ENCODE data around the gene C6orf132.
"Not testable (repeated sequence)": the region's sequence is repeated elsewhere in the genome, so short reads cannot be mapped to it uniquely, and the experiment has no call there.

The C6orf132 gene

DNA sequence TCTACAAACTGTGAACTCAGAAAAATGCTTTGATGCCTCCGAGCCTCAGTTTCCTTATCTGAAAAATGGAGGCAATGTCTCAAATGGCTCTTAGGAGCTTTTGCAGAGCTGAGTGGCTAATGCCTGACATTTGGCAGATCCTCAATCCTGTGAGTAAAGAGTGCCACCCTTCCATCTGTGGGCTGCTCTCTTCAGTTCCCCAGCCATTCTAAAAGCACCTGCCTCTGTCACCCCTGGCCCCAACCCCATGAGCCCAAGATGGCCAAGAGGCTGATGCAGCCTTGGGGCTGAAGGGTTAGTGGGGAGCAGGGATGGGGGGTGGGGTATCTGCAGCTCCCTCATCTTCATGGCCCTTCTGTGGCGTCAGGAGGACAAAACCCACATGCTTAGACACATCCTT lies 16.2 kb upstream of the C6orf132 start:
- no peak for DNase-seq

DNA sequence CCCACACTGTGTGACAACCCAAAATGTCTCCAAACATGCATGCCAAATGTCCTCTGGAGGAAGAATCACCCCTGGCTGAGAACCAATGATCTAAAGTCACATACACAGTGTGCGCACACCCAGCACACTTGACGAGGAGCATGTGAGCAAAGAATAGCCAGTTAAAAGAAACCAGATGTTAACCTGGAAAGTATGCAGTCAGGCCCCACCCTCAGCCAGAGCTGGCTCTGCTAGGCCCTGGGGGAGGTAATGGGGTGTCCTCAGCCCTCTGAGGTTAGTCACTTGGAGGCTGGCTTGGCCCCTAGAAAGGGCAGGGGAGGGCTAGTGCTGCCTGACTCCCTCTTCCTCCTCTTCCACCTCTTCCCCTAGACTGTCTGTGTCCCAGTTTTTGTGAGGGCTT lies 15.6 kb upstream of the C6orf132 start:
- DNase-seq: no peak

DNA sequence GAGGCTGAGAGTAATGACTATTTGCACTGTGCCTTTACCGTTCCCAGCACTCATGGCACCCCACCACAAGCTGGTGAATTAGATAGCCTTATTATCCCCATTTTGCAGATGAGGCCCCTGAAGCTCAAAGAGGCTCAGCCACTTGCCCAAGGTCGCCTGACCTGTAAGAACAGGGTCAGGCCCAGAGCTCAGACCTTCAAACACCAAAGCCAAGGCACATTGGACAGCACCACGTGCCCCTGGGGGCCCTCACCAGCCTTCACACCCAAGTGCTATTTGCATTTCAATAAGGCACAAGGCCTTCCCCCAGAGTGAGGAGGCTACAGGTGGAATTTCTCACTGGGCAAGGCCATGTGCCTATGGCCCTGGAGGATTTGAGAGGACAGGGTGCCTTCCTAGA lies 14.2 kb upstream of the C6orf132 start:
- no peak for DNase-seq

GRCh38 chr6:42155293-42155692 lies 12.9 kb upstream of the C6orf132 start:
- DNase-seq: no peak

- no peak for DNase-seq
Observed at GRCh38 chr6:42154461-42155209, 12.2 kb upstream of the C6orf132 start.

GRCh38 chr6:42153921-42154320 lies 11.5 kb upstream of the C6orf132 start:
- DNase-seq: no peak

GRCh38 chr6:42152528-42153213 lies 10.3 kb upstream of the C6orf132 start:
- DNase-seq: not testable (repeated sequence)

- no peak for DNase-seq
Observed at GRCh38 chr6:42152024-42152423, 9.6 kb upstream of the C6orf132 start.

GRCh38 chr6:42150254-42150653 lies 7.8 kb upstream of the C6orf132 start:
- no peak for DNase-seq

- no peak for DNase-seq
Observed at GRCh38 chr6:42148058-42148457, 5.6 kb upstream of the C6orf132 start.

- no peak for DNase-seq
Observed at GRCh38 chr6:42147138-42147562, 4.7 kb upstream of the C6orf132 start.

DNA sequence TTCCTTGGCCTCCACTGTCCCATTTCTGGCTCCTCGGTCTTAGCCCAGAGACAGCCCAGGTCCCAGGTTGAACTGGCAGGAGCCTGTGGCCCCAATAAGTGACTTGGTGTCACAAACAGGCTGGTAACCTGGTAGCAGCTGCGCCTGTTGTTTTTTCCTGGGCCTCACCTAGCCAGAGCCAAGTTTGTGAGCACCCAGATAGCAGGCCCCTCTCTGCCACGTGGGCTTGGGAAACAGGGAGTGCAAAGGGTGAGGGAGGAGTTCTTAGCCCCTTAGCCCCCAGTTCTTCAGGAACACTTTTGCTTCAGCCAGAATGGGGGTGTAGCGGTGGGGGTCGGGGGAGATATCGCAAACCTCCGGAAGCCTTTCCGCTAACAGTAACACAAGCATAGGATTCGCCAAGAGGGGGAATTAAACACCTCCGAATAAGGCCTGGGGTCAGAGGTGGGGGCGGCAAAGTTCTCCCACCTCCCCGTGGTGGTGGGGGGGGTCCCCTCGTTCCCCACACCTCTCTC lies 760 bp downstream of the C6orf132 start:
- DNase-seq: no peak

DNA sequence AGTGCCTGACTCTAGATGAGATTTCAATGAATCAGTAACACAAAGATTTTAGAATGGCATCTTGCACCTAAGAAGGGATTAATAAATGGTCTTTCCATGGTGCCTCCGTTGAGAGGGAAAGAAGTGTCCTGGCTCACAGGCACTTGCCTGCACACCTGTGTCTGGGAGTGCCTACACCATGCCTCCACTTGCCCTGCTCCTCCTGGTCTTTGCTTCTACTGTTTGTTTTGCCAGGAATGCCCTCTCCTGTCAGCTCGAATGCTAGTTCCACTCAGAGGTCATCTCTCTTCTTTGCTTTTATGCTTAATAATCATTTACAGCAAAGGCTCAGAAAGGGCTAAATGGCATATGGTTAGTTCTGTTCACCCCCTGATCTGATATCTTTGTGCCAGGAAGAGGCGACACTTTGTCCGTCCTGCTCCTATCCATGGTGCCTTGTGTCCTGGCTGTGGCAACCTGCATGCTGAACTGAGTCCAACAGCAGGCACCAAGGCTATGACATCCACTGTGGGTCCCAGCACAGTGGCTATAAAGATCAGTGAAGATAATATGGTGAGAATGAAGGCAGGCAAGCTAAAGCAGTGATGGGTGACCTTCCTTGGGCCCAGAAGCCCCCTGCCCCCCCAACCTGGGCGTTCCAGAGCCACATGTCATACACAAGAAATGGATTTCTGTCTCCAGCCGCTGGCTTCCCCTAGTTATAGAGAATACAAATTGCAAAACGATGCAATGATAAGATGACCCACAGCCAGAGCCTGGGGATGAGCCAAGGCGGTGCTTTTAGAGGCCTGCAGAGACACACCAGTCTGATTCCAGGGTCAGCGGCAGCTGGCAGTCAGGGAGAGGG lies 1.4 kb downstream of the C6orf132 start:
- no peak for DNase-seq

DNA sequence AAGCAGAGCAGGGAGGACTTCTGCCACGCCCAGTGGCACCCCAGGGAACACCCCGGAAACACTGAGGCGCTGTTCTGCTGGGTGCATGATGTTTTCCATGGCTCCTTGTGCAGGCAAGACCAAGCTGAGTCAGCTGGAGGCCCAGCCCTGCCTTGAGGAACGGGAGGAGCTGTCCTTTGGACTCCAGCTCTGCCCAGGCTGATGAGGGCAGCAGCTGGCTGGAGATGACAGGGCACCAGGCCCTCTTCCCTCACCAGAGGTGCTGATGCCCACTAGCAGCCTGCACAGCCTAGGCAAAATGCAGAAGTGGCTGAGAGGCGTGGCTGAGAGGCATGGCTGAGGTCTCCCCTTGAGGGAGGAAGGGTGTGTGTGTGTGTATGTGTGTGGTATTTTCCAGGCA lies 2.4 kb downstream of the C6orf132 start:
- no peak for DNase-seq

- no peak for DNase-seq
Observed at GRCh38 chr6:42138630-42139619, 3.5 kb downstream of the C6orf132 start.

- no peak for DNase-seq
Observed at GRCh38 chr6:42138190-42138589, 4.2 kb downstream of the C6orf132 start.

GRCh38 chr6:42137194-42137753 lies 5.1 kb downstream of the C6orf132 start:
- no peak for DNase-seq

GRCh38 chr6:42136508-42137193 lies 5.8 kb downstream of the C6orf132 start:
- DNase-seq: no peak

GRCh38 chr6:42135722-42136121 lies 6.7 kb downstream of the C6orf132 start:
- DNase-seq: no peak

GRCh38 chr6:42135161-42135560 lies 7.3 kb downstream of the C6orf132 start:
- DNase-seq: no peak

- no peak for DNase-seq
Observed at GRCh38 chr6:42133926-42134325, 8.5 kb downstream of the C6orf132 start.

Data from NCI-H1417 treated with DMSO at 0.1 percent for 48 hours (cell line).